NCI-H1105 (cell line): ENCODE results near the gene E2F7.

Experiments
- DNase-seq: peaks from one replicate; lab custom pipeline; 2025; lab: John Stamatoyannopoulos, UW

Gene E2F7

DNA sequence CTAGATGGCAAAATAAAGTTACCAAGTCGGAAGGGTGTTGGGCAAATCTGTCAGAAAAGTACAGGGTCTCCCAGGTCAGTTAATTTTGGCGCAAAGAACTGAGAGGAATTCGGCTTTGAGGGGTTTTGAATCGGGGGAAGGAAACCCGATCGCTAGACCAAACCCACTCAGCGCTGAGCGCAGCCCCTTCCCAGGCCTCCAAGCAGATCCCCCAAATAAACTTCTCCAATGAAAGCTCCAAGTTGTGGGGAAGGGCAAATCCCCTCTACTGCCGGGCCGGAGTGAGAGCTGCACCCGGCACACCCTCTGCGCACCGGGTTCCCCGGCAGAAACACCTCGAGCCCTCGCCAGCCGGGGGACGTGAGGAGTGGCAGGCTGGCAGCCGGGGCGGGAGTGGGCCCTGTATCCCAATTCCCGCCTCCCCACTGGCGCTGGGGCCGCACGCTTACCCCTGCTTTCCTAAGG, 441 bp downstream of the E2F7 start:
- peak; percentile 60 for DNase-seq

GRCh38 chr12:77062846-77063461, 2.4 kb downstream of the E2F7 start:
- DNase-seq = no peak

DNA sequence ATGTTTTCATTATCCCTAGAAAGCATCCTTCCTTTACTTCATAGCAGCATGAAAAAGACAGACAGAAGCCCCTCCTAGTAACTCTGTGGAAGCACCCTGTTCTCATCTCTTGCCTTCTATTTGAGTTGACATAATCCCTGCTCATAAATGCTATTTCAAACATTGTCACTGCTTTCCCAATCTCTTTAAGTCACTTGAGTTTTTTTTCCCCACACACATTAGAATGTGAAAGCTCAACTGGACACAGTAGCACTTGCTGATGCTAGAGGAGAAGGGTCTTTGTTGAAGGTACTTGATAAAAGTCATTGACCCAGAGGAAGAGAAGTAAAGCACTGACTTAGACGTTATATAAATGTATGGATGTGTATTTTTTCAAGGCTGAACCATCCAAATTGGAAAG, 3.0 kb downstream of the E2F7 start:
- DNase-seq = no peak

DNA sequence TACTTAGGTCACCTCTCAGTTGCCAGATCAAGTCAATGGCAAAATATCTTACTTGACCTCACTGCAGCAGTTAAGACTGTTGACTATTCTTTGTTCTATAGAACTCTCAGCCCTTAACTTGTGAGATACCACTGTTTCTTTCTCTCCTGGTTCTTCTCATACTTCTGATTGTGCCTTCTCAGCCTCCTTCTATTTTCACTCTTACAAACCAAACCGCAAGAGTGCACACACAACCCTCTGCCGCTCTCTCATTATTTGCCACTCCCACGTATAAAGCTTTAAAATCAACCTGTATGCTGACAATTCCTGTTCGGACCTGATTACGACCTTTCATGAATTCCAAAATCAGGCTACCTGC, 4.5 kb downstream of the E2F7 start:
- no peak for DNase-seq

- DNase-seq = no peak
Measured at GRCh38 chr12:77060136-77060882, 5.1 kb downstream of the E2F7 start.

GRCh38 chr12:77058740-77059139, 6.6 kb downstream of the E2F7 start:
- DNase-seq = no peak

- DNase-seq = no peak
Measured at GRCh38 chr12:77054851-77055250, 10.5 kb downstream of the E2F7 start.

DNA sequence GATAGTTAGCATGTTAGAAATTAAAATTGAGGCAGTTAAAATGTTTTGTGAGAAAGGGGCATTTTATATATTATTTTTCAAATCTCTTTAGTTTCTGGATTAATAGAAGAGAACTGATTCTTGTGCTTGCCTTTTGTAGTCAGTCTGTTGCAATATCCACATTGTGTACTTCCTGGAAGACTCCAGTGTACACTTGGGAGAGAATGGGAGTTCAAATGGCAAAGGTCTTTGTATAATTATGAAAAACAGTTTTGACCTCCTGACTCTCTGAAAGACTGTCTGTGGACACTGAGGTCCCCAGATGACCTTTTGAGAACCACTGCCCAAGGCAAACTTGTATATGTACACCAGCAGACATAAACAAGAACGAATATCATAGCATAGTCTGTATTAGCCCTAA, 12.1 kb downstream of the E2F7 start:
- no peak for DNase-seq

DNA sequence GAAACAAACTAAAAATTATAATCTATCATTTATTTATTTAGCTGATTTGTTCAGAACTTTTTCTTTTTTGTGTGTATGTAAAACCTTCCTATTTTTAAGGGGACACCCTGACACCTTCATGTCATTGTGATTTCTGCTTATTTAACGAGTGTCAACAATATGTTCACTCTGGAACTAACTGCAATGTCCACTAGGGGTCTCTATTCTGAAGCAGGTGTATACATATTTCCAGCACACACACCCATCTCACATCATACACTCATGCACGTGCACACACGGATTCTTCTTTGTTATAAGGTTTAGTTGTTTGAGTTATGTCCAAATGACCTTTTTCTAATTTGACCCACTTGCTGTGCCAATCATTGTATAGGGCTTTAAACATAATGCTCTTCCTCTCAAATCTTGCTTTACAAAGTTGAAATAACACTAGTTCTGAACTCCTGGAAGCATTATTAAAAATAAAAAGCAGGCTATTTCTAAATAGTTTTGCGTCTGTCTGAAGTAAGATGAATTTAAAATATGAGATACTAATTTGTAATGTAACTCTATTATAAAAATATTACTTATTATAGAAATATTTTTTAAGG, 15.5 kb downstream of the E2F7 start:
- DNase-seq = peak; percentile 56

GRCh38 chr12:77047341-77048109, 17.8 kb downstream of the E2F7 start:
- no peak for DNase-seq

DNA sequence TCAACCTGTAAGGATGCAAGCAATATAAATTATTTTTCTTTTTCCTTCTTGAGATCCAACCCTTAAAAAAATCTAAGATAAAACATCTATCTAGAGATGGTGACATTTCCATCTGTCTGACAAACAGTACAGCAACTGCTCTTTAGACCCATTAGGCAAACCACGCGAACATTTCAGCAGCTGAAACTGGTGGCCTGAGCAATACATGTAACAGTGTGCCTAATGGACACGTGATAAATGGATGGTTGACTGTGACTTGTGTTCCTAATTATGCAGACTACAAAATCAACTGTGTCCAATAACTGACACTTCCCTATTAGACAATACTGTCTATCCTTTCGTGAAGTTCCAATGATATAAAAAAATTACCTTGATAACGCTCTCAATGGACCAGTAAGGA, 18.9 kb downstream of the E2F7 start:
- no peak for DNase-seq

DNA sequence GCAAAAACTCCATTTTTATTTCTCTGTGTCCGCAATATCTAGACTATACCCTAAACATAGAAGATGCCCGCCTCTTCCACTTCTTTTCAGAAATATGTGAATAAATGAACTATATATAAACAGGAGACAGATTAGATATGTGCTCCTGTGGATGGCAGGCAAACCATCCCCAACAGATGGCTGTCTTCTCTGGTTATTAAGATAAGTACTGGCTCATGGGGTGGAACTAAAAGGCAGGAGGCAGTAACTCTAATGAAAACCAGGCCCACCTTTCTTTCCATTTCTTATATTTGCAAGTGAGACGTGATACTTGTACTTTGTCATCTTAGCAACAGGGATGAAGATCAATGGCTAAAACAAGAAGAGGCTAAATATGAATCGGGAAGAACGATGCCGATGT, 20.2 kb downstream of the E2F7 start:
- DNase-seq = no peak

DNA sequence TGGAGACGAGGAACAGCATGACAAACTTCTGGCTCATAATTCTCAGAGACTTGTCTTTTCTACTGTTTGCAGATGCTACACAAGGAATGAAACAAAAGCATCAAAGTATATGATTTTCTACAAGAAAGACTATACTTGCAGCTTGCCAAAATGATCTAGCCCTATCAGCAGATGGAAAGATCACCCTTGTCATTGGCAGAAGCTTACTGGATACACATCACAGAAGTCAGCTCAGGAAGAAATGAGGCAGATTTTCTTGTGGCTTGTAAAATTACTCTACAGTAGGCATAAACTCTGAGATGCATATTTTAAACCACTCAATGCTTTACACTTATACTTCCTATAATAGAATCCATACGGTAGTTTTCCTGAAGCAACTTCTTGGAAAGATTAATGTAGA, 20.6 kb downstream of the E2F7 start:
- no peak for DNase-seq

DNA sequence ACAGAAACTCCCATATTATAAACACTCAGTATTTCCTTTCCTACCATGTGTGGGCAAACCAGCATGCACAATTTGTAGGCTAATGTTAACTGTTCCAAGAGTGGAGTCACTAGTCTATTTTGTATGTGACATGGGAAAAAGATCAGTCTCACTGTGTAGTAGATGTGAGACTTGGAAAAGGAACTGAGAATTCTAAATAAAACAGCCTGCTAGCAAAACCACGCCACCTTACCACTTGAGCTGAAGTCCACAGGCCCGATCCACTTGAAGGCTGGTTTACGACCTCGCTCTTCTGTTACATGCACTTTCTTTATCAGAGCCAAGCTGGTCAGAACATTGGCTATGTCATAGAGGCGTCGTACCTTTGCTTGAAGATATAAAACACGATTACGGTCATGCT, 22.5 kb downstream of the E2F7 start:
- no peak for DNase-seq

DNA sequence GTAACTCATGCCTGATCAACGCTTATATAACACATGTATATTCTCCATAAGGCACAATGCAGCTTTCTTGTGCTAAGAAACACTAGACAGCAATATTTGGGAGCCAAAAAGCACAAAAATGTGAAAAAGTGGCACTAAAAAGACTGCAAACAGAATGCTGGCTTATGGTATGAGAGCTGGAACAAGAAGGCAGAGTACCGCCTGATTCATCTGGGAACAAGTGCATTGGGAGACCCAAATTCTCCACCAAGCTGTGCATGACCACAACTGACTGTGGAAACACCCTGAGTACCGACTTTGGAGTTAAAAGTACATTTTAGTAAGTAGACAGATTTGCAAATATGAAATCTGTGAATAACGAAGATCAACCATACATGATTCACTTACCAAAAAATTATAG, 25.1 kb downstream of the E2F7 start:
- DNase-seq = no peak

DNA sequence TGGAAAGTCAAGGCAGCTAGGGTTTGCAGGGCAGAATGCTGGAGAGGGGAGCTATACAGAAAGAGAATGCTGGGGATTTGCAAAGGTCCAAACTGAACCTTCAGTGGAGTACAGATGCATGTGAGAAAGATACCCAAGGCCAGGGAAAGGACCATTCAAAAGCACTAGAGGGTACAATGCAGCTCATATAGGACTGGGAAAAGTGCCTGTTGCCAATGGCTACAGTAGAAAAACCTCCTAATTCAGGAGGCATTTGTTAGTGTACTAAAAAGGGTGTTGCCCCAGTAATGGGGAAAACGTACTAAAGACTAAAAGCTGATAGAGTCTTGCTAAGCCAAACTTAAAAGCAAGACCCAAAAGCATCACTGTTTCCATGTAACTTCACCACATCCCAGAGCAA, 30.1 kb downstream of the E2F7 start:
- DNase-seq = no peak

DNA sequence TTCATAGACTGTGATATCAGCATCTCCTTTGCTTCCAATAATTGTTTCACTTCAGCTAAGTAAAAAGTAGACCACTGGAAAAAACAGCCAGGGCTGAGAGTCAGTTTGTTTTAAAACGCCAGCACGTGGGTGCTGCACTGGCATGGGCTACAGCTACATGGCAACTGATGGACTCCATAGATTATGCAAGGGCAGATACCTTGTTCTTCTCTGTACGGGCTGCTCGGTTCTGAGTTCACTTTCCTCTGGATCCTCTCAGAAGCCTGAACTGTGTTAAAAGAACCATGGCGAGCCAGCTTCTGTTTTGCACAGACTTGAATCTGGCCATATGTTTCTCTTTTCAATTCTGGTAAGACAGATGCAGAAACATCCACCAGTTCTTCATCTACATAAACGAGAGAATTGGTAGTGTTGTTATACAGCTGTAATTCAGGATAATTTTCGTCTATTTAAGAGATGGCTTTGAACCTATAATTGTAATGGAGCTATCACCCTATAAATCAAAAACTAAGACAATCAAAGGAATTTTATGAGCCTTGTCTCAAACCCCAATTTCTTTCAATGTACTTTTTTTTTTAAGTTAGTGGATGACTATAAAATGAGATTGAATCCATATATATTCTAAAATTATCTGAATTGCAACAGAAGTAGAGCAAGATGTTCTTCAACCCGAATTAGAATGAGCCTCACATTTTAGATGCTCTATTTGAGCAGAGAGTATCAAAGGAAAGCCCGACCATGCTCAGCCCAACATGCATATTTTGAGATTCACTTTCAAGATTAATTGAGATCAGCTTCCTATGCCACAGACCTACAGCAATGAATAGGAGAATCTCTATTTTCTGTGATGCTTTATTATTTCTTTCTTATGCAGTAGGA, 31.5 kb downstream of the E2F7 start:
- DNase-seq = no peak

GRCh38 chr12:77032406-77032805, 33.0 kb downstream of the E2F7 start:
- DNase-seq = no peak

DNA sequence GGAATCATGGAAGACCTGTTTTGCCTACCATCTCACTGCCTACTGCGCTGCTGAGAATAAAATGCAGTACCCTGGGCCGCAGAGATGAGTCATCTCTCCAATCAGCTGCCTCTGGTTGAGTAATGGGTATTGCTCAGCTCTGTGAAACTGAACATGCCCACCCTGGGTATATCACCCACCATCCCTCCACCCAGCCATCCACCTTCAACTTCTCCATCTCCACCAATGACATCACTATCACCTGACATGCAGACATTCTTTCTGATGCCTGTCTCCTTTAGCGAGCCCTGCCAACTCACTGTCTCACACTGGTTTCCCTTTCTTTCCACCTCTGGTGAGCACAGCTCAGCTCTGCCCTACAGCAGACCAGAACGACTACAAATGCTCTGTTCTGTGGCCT, 33.6 kb downstream of the E2F7 start:
- no peak for DNase-seq

DNA sequence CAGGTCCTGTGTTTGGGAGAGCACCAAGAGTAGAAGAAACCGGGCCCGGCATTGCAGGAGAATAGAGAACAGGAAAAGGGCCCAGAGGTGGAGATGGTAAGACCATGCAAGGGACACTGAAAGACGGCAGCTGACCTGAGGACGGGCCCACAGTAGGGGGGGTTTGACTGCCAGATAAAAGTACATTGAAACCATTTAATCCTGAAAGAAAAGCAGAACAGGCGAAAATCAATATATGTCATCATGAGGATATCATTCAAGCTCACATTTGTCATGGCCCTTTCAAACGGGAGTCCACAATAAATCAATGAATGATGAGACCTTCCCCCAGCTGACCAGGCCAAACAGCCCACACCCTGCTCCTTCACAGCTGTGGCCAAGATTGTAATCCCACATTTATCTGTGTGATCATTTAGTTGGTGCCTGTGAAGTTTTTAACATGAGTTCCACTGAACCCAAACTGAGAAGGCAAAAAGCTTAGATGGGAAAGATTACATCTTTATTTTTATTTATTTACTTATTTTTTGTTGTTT, 39.5 kb downstream of the E2F7 start:
- no peak for DNase-seq

GRCh38 chr12:77023501-77023900, 41.9 kb downstream of the E2F7 start:
- DNase-seq = no peak

GRCh38 chr12:77019920-77020319, 45.4 kb downstream of the E2F7 start:
- no peak for DNase-seq
